DMS79 (cell line): ENCODE results near the gene TCF15.

ENCODE experiments used
- DNase-seq: peaks from one replicate; lab custom pipeline; 2025; lab: John Stamatoyannopoulos, UW

The TCF15 gene

GRCh38 chr20:610130-611046 is at the start of gene TCF15:
TCF15 (minus strand) TSS chr20:610309; CDS start chr20:610237, 72 bp downstream.
- DNase-seq, result no peak

- DNase-seq, result no peak
These were observed 48.7 kb upstream of the TCF15 start for GRCh38 chr20:658731-659291.

GRCh38 chr20:658202-658601 is 48.1 kb upstream of the TCF15 start:
- no peak for DNase-seq

- no peak for DNase-seq
These were observed 45.9 kb upstream of the TCF15 start for GRCh38 chr20:655726-656624.

- DNase-seq, result no peak
These were observed 44.3 kb upstream of the TCF15 start for GRCh38 chr20:654417-654750.

GRCh38 chr20:653590-654416 is 43.7 kb upstream of the TCF15 start:
- no peak for DNase-seq

GRCh38 chr20:653110-653589 is 43.0 kb upstream of the TCF15 start, which contains the start of gene SRXN1:
SRXN1 (minus strand) TSS chr20:653200; CDS start chr20:653185, 15 bp downstream.
- DNase-seq, result no peak

- DNase-seq, result no peak
These were observed 42.6 kb upstream of the TCF15 start for GRCh38 chr20:652615-653109.

- DNase-seq, result no peak
These were observed 41.9 kb upstream of the TCF15 start for GRCh38 chr20:651713-652614.

- no peak for DNase-seq
These were observed 40.8 kb upstream of the TCF15 start for GRCh38 chr20:650954-651353.

GRCh38 chr20:650281-650680 is 40.2 kb upstream of the TCF15 start:
- DNase-seq, result no peak

GRCh38 chr20:647479-648019 is 37.4 kb upstream of the TCF15 start:
- no peak for DNase-seq

GRCh38 chr20:646868-647233 is 36.7 kb upstream of the TCF15 start:
- no peak for DNase-seq

GRCh38 chr20:646107-646867 is 36.2 kb upstream of the TCF15 start:
- DNase-seq, result no peak

GRCh38 chr20:645318-646106 is 35.4 kb upstream of the TCF15 start:
- DNase-seq, result no peak

- no peak for DNase-seq
These were observed 34.7 kb upstream of the TCF15 start for GRCh38 chr20:644692-645317.

GRCh38 chr20:642398-643174 is 32.5 kb upstream of the TCF15 start:
- no peak for DNase-seq
